UCSD-AML1 (cell line): ENCODE measurements around the gene HPSE2.
"Not testable (repeated sequence)": the region's sequence is repeated elsewhere in the genome, so short reads cannot be mapped to it uniquely, and the experiment has no call there.

Source experiments
- DNase-seq: peaks from one replicate; lab custom pipeline; 2025; ENCODE audit not compliant: unreplicated experiment; lab: John Stamatoyannopoulos, UW

Gene HPSE2

DNA sequence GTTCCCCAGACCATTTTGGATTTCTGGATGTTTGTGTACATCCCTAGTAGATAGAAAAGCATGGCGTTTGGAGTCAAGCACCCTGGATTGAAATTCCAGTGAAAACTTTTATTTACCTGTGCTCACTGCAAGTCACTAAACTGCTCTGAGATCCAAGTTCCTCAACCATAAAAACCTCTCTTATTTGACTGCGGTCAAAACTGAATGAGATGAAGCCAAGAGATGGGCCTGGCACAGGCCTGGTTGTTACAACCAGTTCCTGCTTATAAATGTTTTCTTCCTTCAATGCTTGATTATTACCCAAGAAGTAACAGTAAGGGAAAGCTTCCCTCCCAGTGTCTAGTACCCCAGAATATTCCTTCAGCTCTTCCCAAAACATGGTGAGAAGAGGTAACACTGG is 718.0 kb downstream of the HPSE2 start:
- DNase-seq, result no peak

DNA sequence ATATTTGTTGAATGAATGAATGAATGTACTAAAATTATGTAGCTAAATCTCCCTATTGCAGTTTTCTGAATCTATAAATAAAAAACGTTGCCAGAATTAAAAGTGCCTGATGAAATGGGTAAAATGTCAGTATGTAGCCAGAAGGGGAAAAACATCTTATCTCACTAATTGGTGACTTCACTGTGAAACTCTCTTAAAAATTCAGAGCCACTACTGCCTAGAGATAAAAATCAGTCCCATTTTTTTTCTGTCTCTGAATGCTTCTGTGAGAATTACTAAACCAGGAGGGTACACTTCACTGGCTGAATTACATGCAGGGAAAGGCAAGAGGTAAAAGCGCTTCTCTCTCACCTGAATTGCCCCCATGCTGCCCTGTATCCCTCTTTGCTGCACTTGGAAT is 719.3 kb downstream of the HPSE2 start:
- DNase-seq, result no peak

DNA sequence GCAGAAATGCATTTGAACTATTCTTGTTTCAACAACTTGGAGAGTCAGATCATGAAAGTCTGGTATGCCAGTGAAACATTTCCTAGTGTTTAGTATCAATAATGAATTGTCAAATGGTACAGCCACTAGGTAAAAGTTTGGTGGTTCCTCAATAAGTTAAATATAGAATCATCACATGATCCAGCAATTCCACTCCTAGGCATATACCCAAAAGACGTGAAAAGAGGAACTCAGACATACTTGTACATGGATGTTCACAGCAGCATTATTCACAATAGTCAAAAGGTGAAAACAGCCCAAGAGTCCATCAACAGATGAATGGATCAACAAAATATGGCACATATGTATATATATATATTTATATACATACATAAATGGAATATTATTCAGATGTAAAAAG is 721.9 kb downstream of the HPSE2 start:
- DNase-seq, result no peak

DNA sequence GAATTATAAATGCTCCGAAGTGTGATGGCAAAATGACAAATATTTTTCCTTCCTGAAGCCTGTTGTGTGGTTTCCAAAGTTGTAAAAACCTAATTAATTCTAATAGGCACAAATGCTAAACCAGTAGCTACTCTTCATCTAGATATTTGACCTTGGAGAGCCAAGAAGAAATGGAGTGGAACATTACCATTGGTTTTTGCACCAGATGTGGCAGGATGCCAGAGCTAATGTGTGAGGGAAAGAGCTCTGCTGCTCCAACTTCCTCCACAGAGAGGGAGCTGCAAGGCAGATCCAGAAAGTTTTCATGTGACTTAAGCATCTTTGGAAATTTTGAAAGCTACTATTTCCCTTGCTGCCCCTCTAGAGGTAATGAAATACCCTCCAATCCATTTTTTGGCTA is 723.8 kb downstream of the HPSE2 start:
- no peak for DNase-seq

DNA sequence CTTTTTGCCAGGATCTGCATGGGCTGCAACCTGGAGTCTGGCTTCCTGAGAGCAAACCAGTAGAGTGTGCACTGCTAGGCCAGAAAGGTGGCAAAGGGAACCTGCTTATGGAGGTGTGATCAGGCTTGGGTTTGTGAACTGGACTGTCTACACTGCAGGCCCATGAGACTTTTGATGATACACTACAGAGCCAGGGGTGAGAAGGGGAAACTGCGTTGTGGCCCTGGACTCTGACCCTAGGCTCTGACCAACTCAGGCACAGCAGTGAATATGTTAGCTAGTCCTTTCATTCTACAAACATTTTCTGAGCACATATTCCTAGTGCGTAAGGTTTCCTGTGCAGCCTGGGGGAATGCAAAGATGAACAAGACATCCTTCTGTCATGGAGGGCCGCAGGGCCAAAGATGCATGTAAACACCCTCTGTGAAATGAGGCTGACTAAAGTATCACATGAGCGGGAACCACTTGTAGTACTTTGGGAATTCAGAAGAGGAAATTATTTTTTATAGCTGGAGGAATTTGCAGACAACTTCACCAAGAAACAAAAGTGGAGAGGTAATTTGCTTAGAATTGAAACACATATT is 725.1 kb downstream of the HPSE2 start:
- DNase-seq, result no peak

DNA sequence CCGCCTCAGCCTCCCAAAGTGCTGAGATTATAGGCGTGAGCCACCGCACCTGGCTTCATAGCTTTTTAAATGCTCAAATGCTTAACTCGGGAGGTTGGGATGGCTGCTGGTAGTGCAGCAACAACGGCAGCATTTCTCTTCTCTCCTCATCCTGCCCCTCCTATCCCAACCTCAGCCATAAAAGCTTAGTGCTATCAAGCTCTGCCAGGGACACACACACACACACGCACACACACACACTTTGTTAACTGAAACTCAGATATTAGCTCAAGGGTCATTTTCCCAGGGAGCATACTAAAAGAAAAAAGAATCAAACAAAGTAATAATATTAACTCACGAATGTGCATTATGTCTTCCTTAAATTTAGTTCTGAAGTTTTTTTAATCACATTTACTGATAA is 725.9 kb downstream of the HPSE2 start:
- DNase-seq, result no peak

DNA sequence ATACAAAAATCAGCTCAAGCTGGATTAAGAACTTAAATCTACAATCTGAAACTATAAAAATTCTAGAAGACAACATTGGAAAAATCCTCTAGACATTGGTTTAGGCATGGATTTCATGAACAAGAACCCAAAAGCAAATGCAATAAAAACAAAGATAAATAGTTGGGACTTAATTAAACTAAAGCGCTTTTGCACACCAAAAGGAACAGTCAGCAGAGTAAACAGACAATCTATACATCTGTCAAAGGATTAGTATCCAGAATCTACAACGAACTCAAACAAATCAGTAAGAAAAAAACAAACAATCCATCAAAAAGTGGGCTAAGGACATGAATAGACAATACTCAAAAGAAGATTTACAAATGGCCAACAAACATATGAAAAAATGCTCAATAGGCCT is 733.1 kb downstream of the HPSE2 start:
- not testable (repeated sequence) for DNase-seq

DNA sequence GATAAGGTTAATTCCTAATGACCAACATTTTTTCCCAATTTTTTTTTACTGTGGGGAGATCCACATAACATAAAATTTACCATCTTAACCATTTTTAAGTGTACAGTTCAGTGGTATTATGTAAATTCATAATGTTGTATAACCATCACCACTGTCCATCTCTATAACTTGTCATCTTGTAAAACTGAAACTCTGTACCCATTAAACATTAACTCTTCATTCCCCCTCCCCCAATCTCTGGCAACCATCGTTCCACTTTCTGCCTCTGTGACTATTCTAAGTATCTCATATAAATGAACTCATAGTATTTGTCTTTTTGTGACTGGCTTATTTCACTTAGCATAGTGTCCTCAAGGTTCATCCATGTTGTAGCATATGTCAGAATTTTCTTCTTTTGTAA is 742.9 kb downstream of the HPSE2 start:
- no peak for DNase-seq

DNA sequence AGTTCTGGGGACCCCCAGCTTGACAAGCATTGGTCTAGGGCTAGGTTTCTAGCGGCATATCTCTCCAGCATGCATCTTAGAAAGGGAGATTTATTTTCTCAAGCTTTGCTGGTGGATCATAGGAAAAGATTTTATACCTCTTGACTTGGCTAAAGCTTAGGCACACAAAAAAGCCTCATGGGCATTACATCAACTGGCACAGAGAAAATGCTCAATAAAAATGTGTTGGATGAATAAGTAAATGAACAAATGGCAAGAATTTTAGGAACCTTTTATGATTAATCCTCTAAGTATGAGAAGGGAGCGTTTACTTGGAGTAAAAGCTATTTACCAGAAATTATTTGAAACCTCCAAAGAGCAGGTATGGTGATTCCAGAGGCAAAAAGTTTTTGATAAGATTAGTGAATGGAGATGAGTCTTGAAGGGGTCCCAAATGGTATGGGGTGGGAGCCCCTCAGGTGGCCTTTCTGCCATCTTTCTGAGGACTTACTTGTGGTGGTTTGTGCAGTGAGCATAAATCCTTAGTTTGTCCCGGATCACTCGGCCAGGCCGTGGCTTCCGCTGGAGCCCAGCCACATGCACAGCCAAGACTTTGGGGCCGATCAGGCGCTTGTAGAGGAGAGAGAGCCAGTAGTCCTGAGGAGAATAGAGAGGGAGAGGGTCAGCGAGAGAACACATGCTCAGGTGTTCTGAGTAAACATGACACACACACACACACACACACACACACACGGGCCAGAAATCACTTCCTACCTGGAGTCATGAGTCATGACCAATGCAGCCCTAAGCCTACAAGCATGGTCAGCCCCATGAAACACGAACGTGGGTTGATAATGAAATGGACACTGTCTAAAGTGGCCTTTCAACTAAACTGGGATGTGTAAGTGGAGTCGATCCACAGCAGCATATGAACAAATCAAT is 745.8 kb downstream of the HPSE2 start:
- no peak for DNase-seq

DNA sequence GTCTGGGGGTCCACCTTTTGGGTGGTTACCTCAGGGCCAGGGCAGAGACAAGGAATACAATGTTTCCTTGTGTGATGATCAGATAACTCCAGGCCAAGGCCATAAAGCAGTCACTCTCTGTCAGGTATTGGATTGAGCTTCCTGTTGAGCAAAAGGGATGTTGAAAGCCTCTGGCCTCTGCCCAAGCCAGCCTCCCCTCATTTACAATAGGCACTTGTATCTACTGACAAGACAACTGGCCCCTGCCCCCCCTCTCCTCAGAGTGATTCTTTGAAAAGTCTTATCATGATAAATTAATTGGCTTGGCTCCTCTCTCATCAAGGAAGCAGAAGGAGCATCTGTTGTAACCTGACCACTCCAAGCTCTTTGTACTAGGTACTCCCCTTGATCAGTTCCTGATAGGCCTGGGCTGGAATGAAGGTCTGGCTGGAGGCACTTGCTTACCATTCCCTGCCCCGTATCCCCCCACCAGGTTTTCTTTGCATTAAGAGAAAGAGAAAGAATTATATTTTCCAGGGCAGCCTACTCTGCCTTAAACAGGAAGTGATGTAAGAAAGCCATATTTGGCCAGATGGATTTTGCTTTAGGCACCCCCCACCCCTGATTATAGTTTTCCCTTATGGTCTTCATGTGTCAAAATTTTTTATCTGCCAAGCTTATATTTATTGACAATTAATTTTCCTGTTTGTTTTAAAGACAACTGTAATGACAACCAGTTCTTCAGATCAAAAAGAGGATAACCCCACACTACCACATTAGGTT is 746.8 kb downstream of the HPSE2 start:
- DNase-seq, result no peak

DNA sequence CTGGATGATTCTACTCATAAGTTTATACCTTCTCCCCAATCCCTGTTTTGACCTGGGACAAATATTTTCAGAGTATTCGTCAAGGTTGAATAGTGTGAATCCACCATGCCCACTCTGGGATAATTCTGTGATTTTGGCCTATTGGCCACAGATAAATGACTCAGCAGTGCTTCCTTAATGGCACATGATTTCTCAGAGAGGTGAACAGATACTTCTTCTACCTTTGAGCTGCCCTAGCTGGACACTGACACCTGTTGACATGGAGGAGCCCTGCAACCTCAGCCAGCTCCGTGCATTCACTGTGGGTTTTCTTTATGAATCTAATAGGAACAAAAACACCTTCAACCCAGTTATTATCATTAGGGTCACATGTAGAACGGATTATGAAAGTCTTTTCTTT is 748.0 kb downstream of the HPSE2 start:
- no peak for DNase-seq

DNA sequence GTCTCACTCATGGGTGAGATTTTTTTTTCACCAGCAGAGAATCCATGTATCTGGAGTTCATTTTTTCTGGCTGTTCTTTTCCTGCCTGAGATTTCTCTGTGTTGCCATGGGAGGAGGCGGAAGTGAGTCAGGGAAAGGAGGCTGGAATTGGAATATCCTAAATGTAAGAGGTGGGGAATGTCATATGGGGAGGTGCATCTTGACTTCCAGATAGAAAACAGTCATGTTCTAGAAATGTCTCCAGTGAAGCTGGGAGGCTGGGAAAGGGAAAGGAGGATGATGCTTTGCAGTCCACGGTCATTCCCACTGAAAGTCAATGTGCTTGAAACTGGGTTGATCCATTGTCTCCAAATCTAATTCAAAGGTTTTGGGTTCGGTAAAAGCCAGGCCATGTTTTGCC is 749.2 kb downstream of the HPSE2 start:
- no peak for DNase-seq

DNA sequence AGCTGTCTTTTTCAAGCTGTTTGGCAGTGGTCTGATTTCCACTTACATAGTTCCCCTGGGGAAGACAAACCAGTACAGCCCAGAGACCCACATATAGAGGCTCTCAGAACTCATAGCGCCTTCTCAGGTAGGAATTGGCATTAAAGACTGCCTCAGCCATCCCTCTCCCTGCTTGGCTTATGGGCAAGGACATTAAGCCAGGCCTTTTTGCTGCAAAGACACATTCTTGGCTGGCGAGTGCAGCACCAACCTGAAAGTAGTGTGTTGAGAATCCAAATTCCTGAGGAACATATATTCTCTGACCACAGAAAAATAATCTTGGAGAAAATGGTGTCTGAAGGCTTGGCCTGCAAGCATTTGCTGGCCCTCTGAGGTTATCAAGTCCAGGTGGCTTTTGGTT is 749.7 kb downstream of the HPSE2 start:
- DNase-seq, result no peak

DNA sequence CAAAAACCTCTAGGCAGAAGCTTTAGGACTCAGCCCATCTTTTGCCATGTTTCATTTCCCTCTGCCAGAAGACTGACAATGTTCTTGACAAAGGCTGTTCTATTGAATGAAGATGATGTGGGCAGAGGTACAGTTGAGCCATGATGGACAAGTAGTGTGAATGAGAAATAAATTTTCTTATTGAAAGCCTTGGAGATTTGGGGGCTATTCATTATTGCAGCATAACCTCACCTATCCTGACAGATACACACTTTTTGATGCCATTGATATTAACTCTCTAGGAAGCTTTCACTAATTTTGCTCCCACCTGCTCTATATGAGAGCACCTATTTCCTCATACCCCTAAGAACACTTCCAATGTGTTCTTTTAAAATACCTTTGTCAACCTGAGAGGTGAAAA is 752.0 kb downstream of the HPSE2 start:
- no peak for DNase-seq

DNA sequence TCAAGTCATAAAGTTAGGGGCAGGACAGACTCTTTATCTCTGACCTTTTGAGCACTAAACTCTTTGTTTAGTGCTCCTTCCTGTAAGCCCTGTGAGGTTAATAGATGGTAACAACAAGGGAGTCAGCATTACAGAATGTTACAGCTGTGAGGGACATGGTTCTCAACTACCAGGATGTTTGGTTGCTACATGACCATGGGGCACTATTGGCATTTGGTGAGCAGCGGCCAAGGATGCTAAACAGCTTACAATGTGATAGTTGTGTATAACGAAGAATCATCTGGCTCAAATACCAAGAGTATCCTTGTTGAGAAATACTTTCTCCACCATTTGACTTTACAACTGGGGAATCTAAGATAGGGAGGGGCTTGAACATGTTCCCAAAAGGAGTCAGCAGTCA is 753.6 kb downstream of the HPSE2 start:
- no peak for DNase-seq

DNA sequence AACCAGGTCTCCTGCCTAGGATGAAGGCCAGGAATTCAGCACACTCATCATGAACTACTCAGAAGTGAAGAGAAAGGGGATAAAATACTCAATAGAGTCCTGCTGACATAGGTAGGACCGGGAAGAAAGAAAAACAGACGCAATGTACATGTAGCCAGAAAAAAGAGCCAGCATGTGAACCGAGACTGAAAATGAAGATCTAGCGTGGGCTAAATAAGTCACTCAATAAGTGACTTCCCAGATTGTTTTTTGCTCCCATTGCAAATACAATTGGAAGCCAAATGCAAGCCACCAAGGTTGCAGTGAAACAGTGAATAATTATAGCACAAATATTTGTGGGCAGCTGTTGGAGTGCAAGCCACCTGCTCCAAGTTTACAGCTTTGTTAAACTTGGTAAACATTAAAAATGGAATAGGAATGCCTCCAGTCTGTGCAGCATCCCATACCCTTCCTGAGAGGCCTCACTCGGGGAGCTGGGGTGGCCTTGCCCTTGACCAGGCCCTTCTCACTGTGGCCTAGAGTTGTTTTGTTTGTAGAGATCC is 754.2 kb downstream of the HPSE2 start:
- no peak for DNase-seq

DNA sequence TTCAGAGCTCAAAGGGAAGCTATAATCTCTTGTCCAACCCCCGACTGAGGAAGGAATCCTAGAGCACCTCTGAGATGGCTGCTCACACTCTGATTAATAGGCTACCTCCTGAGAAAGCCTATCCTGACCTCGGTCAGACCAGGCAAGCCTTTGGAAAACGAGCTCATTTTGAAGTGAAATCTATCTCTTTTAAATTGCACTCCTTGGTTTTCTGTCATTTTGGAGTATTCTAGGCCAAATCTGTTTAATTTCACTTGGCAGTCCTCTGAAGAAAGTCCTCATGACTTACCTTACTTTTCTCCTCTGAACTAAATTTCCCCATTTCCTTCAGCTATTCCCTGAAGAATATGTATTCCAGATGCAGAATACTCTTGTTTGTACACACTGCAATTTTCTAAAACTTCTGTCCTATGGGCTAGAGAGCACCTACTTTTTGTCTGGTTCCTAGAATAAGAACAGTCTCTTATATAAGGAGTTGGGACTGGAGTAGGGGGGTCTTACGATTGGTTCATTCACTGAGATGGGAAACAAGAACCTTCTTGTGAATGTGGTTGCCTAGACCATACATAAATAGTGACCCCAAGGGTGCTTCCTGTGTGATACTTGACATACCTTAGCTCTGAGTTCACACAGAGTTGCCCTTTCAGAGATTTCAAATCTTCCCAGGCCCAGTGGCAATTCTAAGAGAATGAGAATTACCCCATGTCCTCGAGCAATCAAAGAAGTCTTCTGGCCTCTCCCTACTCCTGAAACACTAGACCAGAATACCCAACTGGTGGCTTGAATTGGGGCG is 757.0 kb downstream of the HPSE2 start:
- no peak for DNase-seq

DNA sequence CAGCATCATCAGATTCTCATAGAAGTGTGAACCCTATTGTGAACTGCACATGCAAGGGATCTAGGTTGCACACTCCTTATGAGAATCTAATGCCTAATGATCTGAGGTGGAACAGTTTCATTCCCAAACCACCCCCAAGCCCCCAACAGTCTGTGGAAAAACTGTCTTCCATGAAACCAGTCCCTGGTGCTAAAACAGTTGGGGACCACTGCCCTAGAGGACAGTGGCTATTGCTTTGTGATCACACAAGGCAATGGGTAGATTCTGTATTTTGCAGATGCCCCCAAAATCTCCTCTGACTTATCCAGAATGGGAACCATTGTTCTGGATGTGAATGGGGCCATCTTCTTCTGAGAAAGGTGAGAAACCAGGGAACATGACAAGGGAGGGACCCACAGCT is 757.8 kb downstream of the HPSE2 start:
- no peak for DNase-seq

DNA sequence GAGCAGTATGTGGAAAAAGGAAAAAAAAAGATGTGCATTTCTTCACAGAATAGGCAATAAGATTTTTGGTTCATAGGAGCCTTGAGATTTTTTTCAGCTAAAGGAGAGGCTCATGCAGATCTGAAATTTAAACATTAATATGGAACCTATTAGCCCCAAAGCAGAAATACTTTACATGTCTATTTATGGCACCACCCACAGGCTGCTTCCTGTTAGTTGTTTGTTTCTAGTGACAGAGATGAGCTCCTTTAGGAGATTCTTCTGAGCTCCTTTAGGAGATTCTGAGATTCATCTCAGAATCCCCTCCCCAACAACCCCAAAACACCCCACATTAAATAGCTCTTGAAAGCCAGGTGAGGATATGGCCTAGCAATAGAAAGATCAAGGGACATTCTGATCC is 761.0 kb downstream of the HPSE2 start:
- DNase-seq, result no peak

DNA sequence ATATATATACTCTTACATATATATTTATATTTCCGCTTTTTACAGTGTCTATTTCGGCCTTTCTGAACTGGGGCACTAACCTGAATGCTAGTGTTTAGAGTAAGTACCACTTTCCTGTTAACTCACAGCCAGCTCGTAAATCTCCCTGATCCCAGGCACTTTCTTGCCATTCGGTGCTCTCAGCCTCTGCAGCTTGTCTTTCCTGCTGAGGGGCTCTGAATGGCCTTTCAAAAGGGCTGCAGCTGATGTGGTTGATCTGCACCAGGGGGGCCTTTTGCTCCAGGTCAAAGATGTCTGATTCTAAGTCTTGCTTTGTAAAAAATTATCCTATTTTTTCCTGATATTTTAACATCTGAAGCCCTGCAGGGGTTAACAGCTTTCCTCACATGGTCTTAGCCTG is 763.5 kb downstream of the HPSE2 start:
- no peak for DNase-seq

DNA sequence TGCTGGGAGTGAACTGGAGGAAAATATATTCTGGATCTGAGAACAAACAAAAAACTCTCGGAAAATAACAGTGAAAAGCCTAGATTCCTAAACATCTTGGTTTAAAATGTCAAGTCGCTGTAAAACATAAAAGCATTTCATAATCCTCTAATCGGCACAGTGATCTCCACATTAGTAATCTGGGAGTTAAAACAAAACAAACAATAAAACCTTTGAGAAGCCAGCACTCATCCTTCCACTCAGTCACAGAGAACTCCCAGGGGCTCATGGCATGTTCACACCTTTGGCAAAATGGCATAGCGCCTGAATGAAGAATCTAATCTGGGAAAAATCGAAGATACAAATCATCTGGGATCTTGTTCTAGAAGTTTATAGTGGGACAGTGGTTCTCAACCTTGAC is 764.8 kb downstream of the HPSE2 start:
- no peak for DNase-seq
